K562 (cell line): Measurements from ENCODE around the gene RASGEF1C. TPM values are rescaled to one million over a fixed set of nuclear protein-coding genes. Genes with fewer than 3 reads are reported as not detected.

Experiments used
- ATAC-seq: fragments of 200-7000 bp; cut with Tn5 transposase; 3 replicates; pipeline ENCODE4 v1.9.1; 2020; ENCODE audit warnings: moderate library complexity
- BruUV-seq: library from RNA; stranded (reverse); fragments of 400-500 nt; replicated peaks from 2 replicates; lab custom pipeline; 2021; lab: Mats Ljungman, UMichigan
- CTCF ChIA-PET: fragments of 300-600 bp; formaldehyde crosslinking; extraction: SDS; loops from one replicate; lab custom pipeline; 2021; ENCODE audit warnings: low intra/inter-chr PET ratio; lab: Yijun Ruan, JAX
- POLR2A ChIA-PET: fragments of 300-600, 350-650 bp; sonication (Branson Sonifier 250); formaldehyde crosslinking; extraction: SDS; loops from one replicate; lab custom pipeline; 2021; ENCODE audit warnings: antibody characterized with exemption, inconsistent platforms; lab: Yijun Ruan, JAX
- DNase-seq, 4 experiments: peaks; one replicate each; pipeline versions ENCODE4 v3.0.0 to v3.0.0-alpha.2; 2011 to 2018; ENCODE audit warnings: low spot score in 3 of 4, mixed read lengths in 3 of 4; ENCODE audit errors: extremely low read depth in 1 of 4
- FAIRE-seq: peaks from 2 replicates; lab custom pipeline; 2011; peaks lifted over from hg19 to GRCh38; lab: Jason Lieb, UNC
- H2AFZ ChIP-seq: 2 replicates; pipeline ENCODE4 v1.6.0; 2011; ENCODE audit warnings: low read depth, low read length, control low read depth, inconsistent platforms
- H3K27ac ChIP-seq: fragments of 200-600 bp; 3 replicates; pipeline ENCODE4 v1.8.0; 2011; ENCODE audit warnings: low read depth, mild to moderate bottlenecking, control low read depth, inconsistent platforms, low read length, moderate library complexity, mixed read lengths; ENCODE audit errors: extremely low read depth
- H3K27me3 ChIP-seq, 2 experiments: fragments of 300-600 bp in 1 of 2; 2 replicates in 1 of 2; 3 replicates in 1 of 2; pipeline versions ENCODE4 v1.6.0 to v1.8.0; 2011; ENCODE audit warnings: inconsistent platforms in 2 of 2, low read length in 2 of 2, mild to moderate bottlenecking in 1 of 2, mixed read lengths in 1 of 2, moderate library complexity in 1 of 2; ENCODE audit not compliant: control insufficient read depth in 2 of 2, insufficient read depth in 2 of 2
- H3K36me3 ChIP-seq: fragments of 300-600 bp; 3 replicates; pipeline ENCODE4 v1.8.0; 2011; ENCODE audit warnings: mild to moderate bottlenecking, low read length, inconsistent platforms; ENCODE audit not compliant: control insufficient read depth, insufficient read depth
- H3K4me1 ChIP-seq, 2 experiments: fragments of 200-600 bp in 1 of 2; replicated peaks in 1 of 2; 2 replicates in 1 of 2; 3 replicates in 1 of 2; pipeline versions ENCODE4 v1.5.1 to v1.8.0; 2011; ENCODE audit warnings: inconsistent platforms in 2 of 2, low read length in 2 of 2, mild to moderate bottlenecking in 1 of 2, mixed read lengths in 1 of 2, moderate library complexity in 1 of 2; ENCODE audit not compliant: control insufficient read depth in 2 of 2, insufficient read depth in 2 of 2
- H3K4me2 ChIP-seq: 2 replicates; pipeline ENCODE4 v1.6.1; 2011; ENCODE audit warnings: low read length, control low read depth, inconsistent platforms, mixed read lengths; ENCODE audit not compliant: insufficient read depth
- H3K4me3 ChIP-seq: fragments of 200-600 bp; sonication (generic), shearing (Covaris generic); 2 replicates; pipeline ENCODE4 v1.5.1; 2016; ENCODE audit warnings: control low read depth, inconsistent platforms
- H3K79me2 ChIP-seq: fragments of 200-600 bp; 3 replicates; pipeline ENCODE4 v1.8.0; 2011; ENCODE audit warnings: low read length, inconsistent platforms; ENCODE audit not compliant: control insufficient read depth, insufficient read depth
- H3K9ac ChIP-seq, 2 experiments: 2 replicates each; pipeline versions ENCODE4 v1.6.0 to v1.6.1; 2011; ENCODE audit warnings: low read depth in 2 of 2, low read length in 2 of 2, control low read depth in 1 of 2, inconsistent platforms in 1 of 2, mild to moderate bottlenecking in 1 of 2, mixed read lengths in 1 of 2; ENCODE audit not compliant: insufficient read depth in 1 of 2
- H3K9me1 ChIP-seq: one replicate; pipeline ENCODE4 v1.6.0; 2011; ENCODE audit warnings: inconsistent platforms, mild to moderate bottlenecking, low read length, moderate library complexity; ENCODE audit not compliant: control insufficient read depth, insufficient read depth
- H3K9me3 ChIP-seq: replicated peaks from 2 replicates; pipeline ENCODE4 v1.5.1; 2011; ENCODE audit warnings: low read depth, low read length, inconsistent platforms; ENCODE audit not compliant: control insufficient read depth, insufficient read depth
- H4K20me1 ChIP-seq: replicated peaks from 2 replicates; pipeline ENCODE4 v1.6.1; 2011; ENCODE audit warnings: low read length, inconsistent platforms, mixed read lengths; ENCODE audit not compliant: control insufficient read depth, insufficient read depth
- CHD1 ChIP-seq: fragments of 200-600 bp; sonication (generic); IDR thresholded peaks from one replicate; pipeline ENCODE4 v1.6.1; 2012; ENCODE audit warnings: mild to moderate bottlenecking, moderate library complexity, low read length, inconsistent platforms
- DACH1 ChIP-seq: fragments of 450-650 bp; IDR thresholded peaks from 2 replicates; pipeline ENCODE4 v1.6.1; 2018; ENCODE audit not compliant: partially characterized antibody
- RCOR1 ChIP-seq, 2 experiments: IDR thresholded peaks; 2 replicates each; pipeline ENCODE4 v1.6.1; 2012; ENCODE audit warnings: low read depth in 2 of 2, low read length in 2 of 2, borderline replicate concordance in 1 of 2, improper control_type of control experiment in 1 of 2
- TRIM24 ChIP-seq, 2 experiments: fragments of 450-650 bp; IDR thresholded peaks; 2 replicates each; pipeline ENCODE4 v1.6.1; 2016
- WHSC1 ChIP-seq: IDR thresholded peaks from one replicate; pipeline ENCODE4 v1.6.1; 2012; ENCODE audit warnings: low read length, control low read depth, inconsistent platforms
- ZNF146 ChIP-seq: IDR thresholded peaks from one replicate; pipeline ENCODE4 v1.6.1; 2018; ENCODE audit warnings: missing compliant biosample characterization; ENCODE audit not compliant: unreplicated experiment
- WGBS: fragments of 100-300 bp; shearing (Covaris generic); methylation state at CpG from one replicate; pipeline ENCODE4 v1.1.6; 2016; ENCODE audit warnings: low coverage, mixed read lengths; ENCODE audit not compliant: insufficient coverage; ENCODE audit errors: missing lambda C conversion rate; 5-methylcytosine and 5-hydroxymethylcytosine counted together
- in situ Hi-C: fragments of 300-500 bp; cut with MboI; formaldehyde crosslinking; loops from 4 replicates; pipeline ENCODE4 v1.15.0; 2018; ENCODE audit warnings: inconsistent platforms, mixed read lengths
- intact Hi-C: fragments of 100-400 bp; cut with micrococcal nuclease; formaldehyde crosslinking; loops from 2 replicates; pipeline ENCODE4 v1.14.2; 2022
- polyA plus RNA-seq, 8 experiments: library from polyadenylated mRNA; depleted of rRNA in 4 of 8; stranded (reverse) in 5 of 8; unstranded in 3 of 8; fragments of >200 nt; fragmentation: Nextera tagmentation in 2 of 8; fragmentation: Illumina TruSeq in 1 of 8; extraction: Ambion mirVana in 2 of 8; extraction: Trizol in 1 of 8; gene quantifications; 2 replicates each; pipeline versions ENCODE4 v1.2.1 to v1.2.3, GENCODE V29; 2011 to 2014; ENCODE audit warnings: inconsistent platforms in 1 of 8, missing spikeins in 1 of 8
- total RNA-seq, 7 experiments: library from RNA; depleted of rRNA in 6 of 7; stranded (reverse); fragments of >200 nt in 6 of 7; fragmentation: Illumina TruSeq in 2 of 7; extraction: Trizol in 2 of 7; gene quantifications; 2 replicates each; pipeline versions ENCODE4 v1.2.1 to v1.2.3, GENCODE V29; 2011 to 2021; ENCODE audit warnings: low replicate concordance in 1 of 7

RASGEF1C gene
- total and polyA plus RNA-seq, 9 of the 15 experiments (the other 6 are each of a cell fraction or from before 2014, with no cell fraction given) = 0.04 to 1.1 (median 0.21) TPM; not detected in 4

- in situ Hi-C loops (no loop called here), intact Hi-C loops (loop anchor here (5.0 kb wide), 1 partner anchor 344 kb away; no protein-coding TSS in a partner anchor)
- Histone ChIP-seq H3K27ac (no peak overlapping the region), H3K27me3 (peaks cover 34 to 87% of the 10 kb centered on the region in 2 experiments; a peak in 4 of 5 replicates), H2AFZ (no peak overlapping the region), H4K20me1 (no peaks in the 10 kb centered on the region), H3K9me1 (no peaks in the 10 kb centered on the region), H3K9me3 (no peaks in the 10 kb centered on the region), H3K4me2 (no peak overlapping the region), H3K79me2 (no peaks in the 10 kb centered on the region), H3K4me3 (no peak overlapping the region), H3K36me3 (no peaks in the 10 kb centered on the region), H3K9ac (no peak overlapping the region), H3K4me1 (peaks cover 0 to 30% of the 10 kb centered on the region in 2 experiments; a peak in 3 of 5 replicates)
- 1% methylated on average over 11 of the region's 13 CpGs for WGBS
- no peak for TF ChIP-seq RCOR1 (IDR thresholded peaks at IDR 0.05; ENCODE audit: borderline replicate concordance in 1 of 2, low read depth in 2 of 2, low read length in 2 of 2)
- no peak for TF ChIP-seq TRIM24 (IDR thresholded peaks at IDR 0.05)
- no peak for TF ChIP-seq WHSC1
- TF ChIP-seq ZNF146 (CRISPR knock-in tag) = no peak
- TF ChIP-seq CHD1 = no peak
- no peak for TF ChIP-seq DACH1
- BruUV-seq = no TSS peak
- ATAC-seq (no peak), FAIRE-seq (no peak), DNase-seq (no peak)
- CTCF ChIA-PET = no interaction called here
- POLR2A ChIA-PET = interaction anchor here (0.7 kb wide), 1 partner anchor 54 kb away, joined by 3 read pairs; no protein-coding TSS in a partner anchor
Observed at GRCh38 chr5:180128671-180129261, 80.2 kb downstream of the RASGEF1C start.
